GM18858 (cell line): ENCODE results near the gene CYTH4.

Experiments
- ATAC-seq: cut with Tn5 transposase; IDR thresholded peaks from one replicate; pipeline ENCODE4 v1.9.1; 2021; ENCODE audit not compliant: unreplicated experiment

Gene CYTH4

DNA sequence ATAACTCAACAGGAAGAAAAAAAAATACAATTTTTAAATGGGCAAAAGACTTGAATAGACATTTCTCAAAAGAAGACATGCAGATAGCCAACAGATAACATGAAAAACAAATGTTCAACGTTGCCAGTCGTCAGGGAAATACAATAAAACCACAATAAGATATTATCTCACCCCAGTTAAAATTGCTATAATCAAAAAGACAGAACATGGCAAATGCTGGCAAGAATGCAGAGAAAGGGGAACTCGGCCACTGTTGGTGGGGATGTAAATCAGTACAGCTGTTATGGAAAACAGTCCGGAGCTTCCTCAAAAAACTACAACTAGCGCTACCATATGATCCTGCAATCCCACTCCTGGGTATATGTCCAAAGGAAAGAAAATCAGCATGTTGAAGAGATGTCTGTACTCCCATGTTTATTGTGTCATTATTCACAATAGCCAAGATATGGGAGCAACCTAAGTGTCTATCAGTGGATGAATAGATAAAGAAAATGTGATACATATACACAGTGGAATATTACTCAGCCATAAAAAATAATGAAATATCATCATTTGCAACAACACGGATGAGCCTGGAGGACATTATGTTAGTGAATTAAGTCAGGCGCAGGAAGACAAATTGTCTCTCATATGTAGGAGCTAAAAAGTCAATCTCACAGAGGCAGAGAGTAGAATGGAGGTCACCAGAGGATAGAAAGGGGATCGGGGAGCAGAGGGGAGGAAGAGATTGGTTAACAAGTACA is 12.2 kb upstream of the CYTH4 start:
- no peak for ATAC-seq

DNA sequence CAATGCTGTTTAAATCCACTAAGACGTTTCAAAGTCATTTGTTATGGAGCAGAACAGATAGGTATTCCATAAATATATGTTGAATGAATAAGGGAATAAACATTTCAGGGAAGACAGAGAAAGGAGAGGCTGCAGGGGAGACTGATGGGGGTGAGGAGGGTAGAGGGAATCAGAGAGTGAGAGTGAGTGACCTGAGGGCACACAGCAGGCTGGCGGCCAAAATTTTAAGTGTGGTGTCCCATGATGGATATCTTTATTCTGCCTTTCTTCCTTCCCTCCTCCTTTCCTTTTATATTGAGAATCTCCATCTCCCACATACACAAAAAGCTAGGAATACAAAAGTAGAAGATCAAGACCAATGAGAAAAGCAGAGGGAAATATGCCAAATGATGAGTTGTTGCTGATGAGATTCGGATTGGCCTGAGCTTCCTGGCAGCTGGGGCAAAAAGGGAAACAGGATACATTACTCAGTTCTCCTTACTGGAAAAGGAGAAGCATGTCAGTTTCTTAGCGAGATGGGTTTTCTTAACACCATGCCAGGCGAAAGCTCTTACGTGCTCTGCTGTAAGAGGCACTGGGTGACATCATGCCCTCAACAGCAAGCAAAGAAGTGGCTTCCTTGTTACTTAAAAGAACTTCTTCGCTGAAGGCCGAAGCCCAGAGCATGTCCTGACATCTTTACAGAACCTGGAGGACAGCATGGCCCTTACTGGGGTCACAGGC is 11.2 kb upstream of the CYTH4 start:
- no peak for ATAC-seq

DNA sequence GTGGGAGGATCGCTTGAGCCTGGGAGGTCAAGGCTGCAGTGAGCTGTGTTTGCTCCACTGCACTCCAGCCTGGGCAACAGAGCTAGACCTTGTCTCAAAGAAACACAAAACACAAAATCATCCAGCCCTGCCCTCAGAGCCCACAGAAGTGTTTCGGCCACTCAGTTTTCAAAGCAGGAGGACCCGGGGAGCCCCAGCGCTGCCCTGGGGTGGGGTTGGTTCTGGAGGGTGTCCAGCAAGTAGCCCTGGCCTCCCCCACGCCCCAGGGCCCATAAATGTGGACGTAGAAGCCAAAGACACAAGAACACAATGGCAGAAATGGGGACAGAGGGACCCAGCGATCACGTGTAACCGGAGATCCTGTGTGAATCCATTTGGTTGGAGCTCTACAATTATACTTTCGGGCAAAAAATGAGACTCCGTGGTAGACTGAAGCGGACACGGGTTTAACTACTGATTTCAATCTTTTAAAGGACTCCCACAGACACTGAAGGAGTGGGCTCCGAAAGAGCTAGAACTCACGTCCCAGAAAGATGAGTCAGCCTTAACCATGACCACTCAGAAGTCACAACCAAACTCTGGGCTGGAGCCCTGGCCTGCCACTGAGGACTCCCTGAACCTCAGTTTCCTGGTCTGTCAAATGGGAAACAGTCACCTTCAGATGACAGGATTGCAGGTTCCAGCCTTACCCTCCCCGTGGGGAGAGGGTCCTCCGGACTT is 9.0 kb upstream of the CYTH4 start:
- ATAC-seq, result no peak

DNA sequence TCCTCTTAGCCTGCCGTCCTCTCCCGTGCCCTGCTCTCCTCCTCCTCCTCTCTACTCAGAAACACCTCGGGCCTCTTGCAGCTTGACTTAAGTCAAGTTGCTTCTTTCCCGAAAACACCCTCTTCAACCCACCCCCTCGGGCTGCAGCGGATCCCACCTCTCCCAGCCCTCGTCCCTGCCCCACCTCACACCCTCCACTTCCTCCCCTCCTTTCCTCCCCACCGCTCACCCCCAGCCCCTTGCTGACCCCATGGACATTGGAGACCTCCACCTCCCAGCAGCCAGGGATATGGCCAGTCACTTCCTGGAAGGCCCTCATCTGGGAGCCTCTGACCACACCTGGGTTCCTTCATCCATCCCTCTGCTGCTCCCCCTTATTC is 8.5 kb upstream of the CYTH4 start:
- ATAC-seq, result no peak

DNA sequence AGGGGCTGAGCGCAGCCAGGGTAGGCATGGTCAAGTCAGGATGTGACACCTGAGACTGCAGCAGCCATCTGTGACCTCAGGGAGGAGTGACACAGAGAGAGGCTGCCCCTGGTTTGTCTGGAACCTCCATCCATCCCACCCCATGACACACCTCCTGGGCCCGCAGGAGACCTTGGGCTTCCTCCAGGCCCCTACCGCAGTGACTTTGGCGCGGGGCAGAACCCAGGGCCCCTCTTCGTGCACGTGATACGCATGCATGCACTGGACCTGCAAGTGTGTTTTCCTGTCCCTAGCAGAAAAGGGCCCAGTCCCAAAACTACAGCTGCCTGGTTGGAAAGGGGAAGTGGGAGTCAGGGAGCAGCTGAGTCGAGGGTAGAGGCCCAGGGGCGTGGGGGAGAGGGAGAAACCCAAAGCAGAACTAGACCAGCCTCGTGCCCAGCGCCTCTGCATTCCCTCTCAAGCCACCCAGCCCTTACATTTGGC is 7.9 kb upstream of the CYTH4 start:
- no peak for ATAC-seq

DNA sequence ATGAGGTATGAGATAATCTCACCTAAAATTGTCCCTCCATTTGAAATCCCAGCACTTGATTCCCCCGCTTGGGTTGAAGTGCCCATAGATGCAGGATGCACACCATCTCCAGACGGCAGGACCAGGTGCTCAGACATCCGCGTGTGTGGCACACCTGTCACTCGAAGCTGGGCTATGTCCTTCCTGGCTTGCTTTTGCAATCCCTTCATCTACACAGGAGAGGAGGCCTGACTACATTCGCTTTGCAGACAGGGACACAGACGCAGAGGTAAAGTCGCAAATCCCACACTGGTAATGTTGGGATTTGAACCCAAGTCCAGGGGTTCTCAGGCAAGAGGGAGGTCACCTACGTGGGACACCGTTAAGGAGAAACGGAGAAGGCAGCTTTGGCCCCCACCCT is 7.2 kb upstream of the CYTH4 start:
- no peak for ATAC-seq

DNA sequence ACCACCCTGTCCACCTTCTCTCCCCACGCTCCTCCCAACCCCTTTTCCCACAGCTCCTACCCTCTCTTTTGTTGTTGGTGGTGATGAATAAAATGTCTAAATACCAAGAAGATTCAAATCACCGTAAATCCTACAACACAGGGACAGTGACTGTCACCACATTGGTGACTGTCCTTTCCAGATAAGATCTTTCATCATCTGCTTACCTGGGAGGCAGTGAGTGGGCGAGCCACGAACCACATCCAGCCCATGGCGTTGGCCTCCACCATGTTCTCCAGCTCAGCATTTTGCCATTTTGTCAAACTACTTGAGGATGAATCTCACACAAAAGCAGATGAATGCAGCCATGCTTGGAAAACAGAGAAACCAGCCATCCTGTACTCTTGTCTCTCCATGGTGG is 6.7 kb upstream of the CYTH4 start:
- no peak for ATAC-seq

DNA sequence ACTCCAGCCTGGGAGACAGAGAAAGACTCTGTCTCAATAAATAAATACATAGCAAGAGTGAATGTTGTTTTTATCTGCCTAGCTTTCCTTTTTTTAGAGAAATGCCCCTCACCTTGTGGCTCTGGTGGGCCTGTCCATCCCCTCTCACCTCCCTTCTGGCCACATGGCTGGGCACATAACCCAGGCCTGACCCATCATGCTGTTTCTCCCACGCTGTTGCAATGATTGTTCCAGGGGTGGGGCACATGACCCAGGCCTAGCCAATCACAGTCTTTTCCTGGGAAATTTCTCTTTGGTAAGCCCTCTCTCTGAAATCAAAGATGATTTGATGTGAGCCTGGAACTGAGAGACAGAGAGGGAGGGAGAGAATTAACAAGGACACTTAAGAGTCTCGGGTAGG is 5.5 kb upstream of the CYTH4 start:
- no peak for ATAC-seq

DNA sequence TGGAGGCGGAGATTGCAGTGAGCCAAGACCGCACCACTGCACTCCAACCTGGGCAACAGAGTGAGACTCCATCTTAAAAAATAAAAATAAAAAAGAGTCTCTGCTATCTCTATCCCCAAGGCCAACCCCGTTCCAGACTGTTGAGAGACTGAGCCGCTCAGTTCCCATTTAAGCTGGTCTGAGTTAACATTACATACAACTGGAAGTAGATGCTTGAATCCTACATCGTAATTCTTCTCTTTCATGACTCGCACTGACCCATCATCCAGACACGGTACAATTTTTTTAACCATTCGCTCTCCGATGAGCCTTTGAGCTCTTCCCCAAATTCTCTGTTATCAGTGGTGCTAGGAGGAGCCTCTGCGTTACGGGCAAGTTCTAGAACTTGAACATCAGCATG is 4.9 kb upstream of the CYTH4 start:
- ATAC-seq, result no peak

DNA sequence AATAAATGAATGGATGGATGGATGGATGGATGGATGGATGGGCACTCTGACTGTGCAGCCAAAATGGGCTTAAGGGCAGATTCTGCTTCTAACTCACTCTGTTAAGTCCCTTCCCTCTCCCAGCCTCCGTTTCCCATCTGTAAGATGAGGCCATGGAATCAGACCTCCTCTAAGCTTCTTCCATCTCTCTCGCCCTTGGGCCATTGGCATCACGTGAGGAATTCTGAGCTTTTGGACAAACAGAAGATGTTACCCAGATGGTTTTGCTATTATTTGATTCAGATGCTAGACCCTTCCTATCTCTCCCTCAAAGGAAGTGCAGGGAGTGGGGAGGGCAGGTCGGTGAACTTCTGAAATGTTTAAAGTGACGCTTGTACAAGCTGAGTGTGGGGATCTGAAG is 4.0 kb upstream of the CYTH4 start:
- no peak for ATAC-seq

DNA sequence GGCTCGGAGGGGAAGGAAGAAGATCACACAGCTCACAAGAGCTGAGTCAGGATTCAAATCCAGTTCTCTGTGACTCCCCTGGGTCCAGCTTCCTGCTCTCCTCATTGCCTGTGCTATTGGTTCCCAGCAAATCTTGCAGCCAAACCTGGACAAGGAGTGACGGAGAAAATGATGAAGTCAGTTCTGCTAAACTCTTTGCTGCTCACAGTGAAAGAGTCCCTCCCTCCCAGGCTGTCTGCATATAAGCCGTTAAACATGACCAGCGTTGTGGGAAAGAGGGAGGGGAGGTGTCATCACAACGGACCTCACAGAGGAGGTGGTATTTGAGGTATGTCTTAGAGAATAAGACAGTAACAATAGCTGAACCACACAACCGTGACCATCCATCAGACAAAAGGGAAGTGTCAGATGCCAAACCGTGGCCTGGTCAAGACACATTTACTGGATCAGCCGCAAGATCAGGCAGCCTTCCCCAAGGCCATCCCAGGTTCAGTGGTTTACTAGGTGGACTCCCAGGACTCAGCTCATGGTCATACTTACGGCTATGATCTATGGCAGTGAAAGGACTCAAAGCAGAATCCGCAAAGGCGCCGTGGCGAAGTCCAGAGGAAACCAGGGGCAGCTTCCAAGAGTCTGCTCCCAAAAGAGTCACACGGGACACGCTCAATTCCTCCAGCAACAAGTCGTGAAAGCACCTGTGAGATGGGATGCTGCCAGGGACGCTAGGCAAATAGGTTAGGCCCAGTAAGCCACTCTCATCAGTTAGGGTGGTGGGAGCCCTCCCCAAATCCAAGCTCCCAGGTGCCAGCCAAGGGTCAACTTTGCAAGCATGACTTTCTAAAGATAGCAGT is 2.8 kb upstream of the CYTH4 start:
- ATAC-seq, result no peak

DNA sequence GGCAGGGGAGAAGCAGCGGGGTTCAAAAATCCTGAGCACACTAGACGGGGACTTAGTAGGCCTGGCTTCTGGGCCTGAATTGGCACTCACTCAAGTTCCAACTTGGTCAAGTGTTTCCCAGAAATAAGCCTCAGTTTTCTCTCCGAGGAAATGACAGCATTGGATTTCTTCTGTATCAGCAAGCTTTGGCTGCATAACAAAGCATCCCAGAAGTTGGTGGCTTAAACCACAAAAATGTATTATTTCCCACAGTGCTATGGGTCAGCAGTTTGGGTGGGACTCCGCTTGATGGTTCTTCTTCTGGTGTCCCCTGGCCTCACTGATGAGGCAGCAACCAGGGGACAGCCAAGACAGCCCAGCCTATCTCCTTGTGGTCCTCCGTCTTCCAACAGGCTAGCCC is 1.6 kb upstream of the CYTH4 start:
- ATAC-seq, result no peak

DNA sequence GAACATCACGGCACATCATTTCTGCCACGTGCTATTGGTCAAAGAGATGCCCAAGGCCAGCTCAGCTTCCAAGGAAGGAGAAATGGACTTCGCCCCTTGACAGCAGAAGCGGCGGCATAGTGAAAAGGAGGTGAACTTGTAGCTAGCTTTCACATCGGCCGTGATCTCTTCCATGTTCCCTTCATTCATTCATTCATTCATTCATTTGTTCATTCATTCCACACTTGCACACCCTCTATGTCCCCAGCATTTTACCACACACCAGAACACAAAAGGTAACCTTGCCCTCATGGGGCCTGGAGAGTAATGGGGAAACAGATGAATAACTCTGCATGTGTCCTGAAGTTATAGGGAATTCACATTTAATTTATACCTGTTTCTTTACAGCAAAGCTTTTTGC is 1.1 kb upstream of the CYTH4 start:
- ATAC-seq, result no peak

DNA sequence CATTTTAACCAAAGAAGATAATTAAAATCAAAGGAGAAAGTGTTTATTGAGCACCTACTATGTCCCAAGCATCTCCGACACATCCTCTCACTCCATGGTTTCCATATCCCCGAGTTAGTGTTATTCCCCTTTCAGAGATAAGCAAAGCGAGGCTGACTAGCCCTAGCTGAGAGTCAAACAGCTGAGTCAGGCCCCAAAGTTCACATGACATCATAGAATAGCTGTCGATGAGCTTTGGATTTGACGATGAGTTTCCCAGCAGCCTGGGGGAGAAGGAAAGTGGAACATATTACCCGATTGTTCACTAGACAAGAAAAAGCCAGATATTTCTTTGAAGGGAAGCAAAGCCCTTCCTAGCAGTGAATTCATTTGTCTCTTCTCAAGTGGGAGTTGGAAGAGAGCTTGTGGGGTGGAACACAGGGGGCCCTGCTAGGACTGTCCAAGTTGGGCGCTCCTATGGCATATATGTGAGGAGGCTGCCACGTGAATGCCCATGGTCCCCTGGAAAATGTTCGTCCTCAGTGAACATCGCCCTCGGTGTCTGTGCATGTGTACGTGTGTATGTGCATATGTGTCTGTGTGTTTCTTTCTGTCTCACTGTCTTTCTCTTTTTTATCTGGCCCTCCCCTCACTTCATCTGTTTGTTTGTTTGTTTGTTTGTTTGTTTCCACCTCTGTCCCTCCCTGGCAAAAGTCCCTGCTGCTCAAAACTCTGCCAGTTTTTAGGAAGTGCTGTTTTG is 493 bp upstream of the CYTH4 start:
- ATAC-seq, result no peak

DNA sequence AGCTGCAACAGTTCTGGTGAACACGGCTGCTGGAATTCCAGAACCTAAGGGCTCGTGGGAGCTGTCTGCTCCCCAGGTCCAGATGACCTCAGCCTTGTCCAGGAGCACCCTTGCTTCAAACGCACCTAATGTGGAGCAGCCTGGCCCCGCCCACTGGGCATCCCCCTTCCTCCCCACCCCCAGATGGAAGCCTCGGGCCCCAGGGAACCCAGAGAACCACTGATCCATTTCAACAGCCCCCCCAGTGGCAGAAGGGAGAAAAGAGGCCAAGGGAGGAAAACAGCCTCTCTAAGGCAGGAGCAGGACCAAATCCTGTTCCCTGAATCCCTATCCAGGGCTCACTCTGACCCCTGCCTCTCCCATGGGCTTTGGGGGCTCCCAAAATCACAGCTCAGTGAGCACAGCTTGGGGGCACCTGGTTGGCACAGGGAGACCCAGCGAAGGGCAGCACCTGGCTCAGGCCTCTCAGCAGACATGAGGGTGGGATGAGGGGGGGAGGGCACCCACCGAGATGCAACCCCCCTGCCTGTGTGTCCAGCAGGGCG is 1.2 kb downstream of the CYTH4 start:
- ATAC-seq, result no peak

DNA sequence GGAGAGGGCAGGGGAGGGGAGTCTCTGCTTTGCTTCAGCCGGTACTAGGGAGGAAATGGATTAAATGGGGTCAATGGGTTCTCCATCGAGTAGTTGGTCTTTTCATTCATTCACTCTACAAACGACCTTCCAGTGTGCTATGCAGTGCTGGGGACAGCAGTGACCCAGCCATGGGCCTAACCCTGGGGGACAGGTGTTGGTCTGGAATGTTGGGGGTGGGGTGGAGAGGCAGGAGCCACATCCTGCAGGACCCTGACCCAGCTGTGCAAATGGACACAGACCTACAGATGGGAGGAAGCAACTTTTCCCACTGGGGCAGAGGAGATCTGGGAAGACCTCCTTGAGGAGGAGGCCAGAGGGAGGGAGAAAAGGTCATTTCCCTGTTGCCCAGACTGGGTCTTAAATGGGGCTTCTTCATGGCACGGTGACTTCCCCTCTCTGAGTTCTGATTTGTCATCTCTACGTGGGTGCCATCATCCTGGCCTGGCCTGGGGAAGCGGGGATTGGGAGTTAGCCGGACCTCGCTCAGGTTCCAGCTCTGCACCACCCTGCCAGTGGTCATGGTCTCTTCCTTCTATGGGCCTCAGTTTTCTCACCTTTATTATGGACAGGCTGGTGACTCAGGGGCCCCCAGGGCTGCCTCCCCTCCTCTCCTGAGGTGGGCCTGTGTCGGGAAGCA is 2.0 kb downstream of the CYTH4 start:
- ATAC-seq, result no peak

DNA sequence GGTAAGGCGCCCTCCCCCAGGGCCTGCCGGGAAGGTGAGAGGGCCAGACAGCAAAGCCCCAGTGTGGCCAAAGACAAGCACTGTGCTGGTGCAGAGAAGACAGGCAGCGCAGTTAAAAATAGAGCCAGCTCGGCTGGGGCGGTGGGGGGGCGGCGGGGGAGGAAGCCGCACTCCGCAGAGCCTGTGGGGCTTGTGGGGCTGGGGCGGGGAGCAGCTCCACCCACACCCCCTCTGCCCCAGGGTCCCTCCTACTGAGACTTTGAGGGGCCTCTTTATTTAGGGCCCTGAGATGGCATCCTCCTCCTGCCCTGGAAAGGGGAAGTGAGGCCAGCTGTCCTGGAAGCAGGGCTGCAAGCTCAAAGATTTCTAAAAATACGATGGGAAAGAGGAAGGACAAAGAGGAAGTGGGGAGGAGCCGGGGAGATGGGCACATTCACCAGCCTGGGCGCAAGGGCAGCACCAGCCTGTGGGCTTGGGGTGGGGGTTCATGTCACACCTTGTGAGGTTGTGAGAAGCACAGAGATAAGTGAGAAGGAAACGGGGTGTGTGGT is 2.6 kb downstream of the CYTH4 start:
- ATAC-seq, result no peak

DNA sequence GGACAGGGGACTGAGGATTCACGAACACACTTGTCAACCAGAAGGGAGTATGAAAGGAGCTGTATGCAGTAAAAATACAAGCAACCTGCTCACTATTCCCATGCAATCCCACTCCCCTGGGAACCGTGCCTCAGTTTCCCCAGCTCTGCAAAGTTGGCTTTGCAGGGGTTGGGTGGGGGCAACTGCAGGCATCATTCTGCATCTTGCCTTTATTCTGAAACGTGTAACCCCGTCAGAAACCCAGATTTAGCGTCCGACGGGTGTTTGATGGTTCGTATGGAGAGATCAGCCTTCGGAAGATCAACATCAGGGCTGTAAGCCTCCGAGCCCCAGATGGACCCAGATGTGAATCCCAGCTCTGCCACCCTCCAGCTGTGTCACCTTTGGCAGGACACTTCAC is 3.6 kb downstream of the CYTH4 start:
- no peak for ATAC-seq

DNA sequence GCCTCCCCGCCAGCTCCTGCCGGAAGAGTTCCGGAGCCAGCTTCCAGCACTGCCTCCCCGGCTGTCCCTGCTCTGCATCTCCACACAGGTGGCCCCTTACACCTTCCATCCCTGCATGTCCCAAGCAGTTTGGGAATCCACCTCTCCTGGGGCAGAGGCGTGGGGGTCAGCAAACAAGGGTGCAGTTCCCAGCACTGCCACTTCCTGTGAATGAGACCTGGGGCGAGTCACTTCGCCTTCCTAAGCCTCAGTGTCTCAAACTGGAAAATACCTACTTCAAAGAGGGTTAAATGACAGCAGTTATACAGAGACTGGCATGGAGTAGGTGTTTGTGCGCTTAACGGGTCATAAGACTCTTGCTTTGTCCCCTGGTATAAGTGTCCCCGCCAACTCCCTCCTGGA is 5.2 kb downstream of the CYTH4 start:
- no peak for ATAC-seq
